H9 (cell line): ENCODE results near the gene ITGB6. TPM values are rescaled to one million over a fixed set of nuclear protein-coding genes. Genes with fewer than 3 reads are reported as not detected.

ENCODE experiments used
- DNase-seq: peaks from one replicate; pipeline ENCODE4 v3.0.0-alpha.2; 2017
- H2AFZ ChIP-seq: one replicate; pipeline ENCODE4 v1.6.1; 2013; ENCODE audit warnings: mild to moderate bottlenecking, low read length, control low read depth, moderate library complexity
- H2AK5ac ChIP-seq: 2 replicates; pipeline ENCODE4 v1.6.1; 2013; ENCODE audit warnings: low read length, control low read depth, mixed read lengths; ENCODE audit not compliant: insufficient read length
- H2BK120ac ChIP-seq: one replicate; pipeline ENCODE4 v1.6.1; 2013; ENCODE audit warnings: low read depth, mild to moderate bottlenecking, low read length, control low read depth, inconsistent platforms; ENCODE audit not compliant: poor library complexity, severe bottlenecking
- H2BK12ac ChIP-seq: 2 replicates; pipeline ENCODE4 v1.6.1; 2013; ENCODE audit warnings: low read length, control low read depth, mixed read lengths, low read depth; ENCODE audit not compliant: insufficient read length
- H2BK15ac ChIP-seq: 2 replicates; pipeline ENCODE4 v1.6.1; 2013; ENCODE audit warnings: low read depth, low read length, control low read depth
- H2BK20ac ChIP-seq: one replicate; pipeline ENCODE4 v1.6.1; 2013; ENCODE audit warnings: low read depth, mild to moderate bottlenecking, low read length, control low read depth, inconsistent platforms; ENCODE audit not compliant: poor library complexity, severe bottlenecking
- H2BK5ac ChIP-seq: 2 replicates; pipeline ENCODE4 v1.6.1; 2013; ENCODE audit warnings: low read length, control low read depth, mixed read lengths; ENCODE audit not compliant: insufficient read length
- H3K14ac ChIP-seq: 2 replicates; pipeline ENCODE4 v1.6.1; 2013; ENCODE audit warnings: low read length, control low read depth; ENCODE audit not compliant: insufficient read depth
- H3K18ac ChIP-seq: 2 replicates; pipeline ENCODE4 v1.6.1; 2013; ENCODE audit warnings: low read depth, mild to moderate bottlenecking, mixed read lengths, low read length, control low read depth; ENCODE audit not compliant: insufficient read length
- H3K23ac ChIP-seq: 2 replicates; pipeline ENCODE4 v1.6.1; 2013; ENCODE audit warnings: low read length, control low read depth, mixed read lengths, low read depth; ENCODE audit not compliant: insufficient read length
- H3K23me2 ChIP-seq: 2 replicates; pipeline ENCODE4 v1.6.1; 2013; ENCODE audit warnings: low read depth, mild to moderate bottlenecking, mixed read lengths, low read length, control low read depth; ENCODE audit not compliant: insufficient read length, poor library complexity, severe bottlenecking
- H3K27ac ChIP-seq: 2 replicates; pipeline ENCODE4 v1.5.1; 2013; ENCODE audit warnings: low read length, control low read depth, mixed read lengths, low read depth; ENCODE audit not compliant: insufficient read length
- H3K27me3 ChIP-seq: 2 replicates; pipeline ENCODE4 v1.6.1; 2013; ENCODE audit warnings: low read length, control low read depth, inconsistent platforms; ENCODE audit not compliant: insufficient read depth
- H3K4ac ChIP-seq: 2 replicates; pipeline ENCODE4 v1.6.1; 2013; ENCODE audit warnings: low read depth, mild to moderate bottlenecking, control low read depth, inconsistent platforms, low read length, moderate library complexity
- H3K4me1 ChIP-seq: 2 replicates; pipeline ENCODE4 v1.6.1; 2013; ENCODE audit warnings: low read length, control low read depth, inconsistent platforms; ENCODE audit not compliant: insufficient read depth
- H3K4me2 ChIP-seq: 2 replicates; pipeline ENCODE4 v1.6.1; 2013; ENCODE audit warnings: low read length, control low read depth, mixed read lengths; ENCODE audit not compliant: insufficient read length, insufficient read depth
- H3K56ac ChIP-seq: 2 replicates; pipeline ENCODE4 v1.6.1; 2013; ENCODE audit warnings: low read depth, mild to moderate bottlenecking, mixed read lengths, low read length, control low read depth; ENCODE audit not compliant: insufficient read length
- H3K79me1 ChIP-seq: 2 replicates; pipeline ENCODE4 v1.6.1; 2013; ENCODE audit warnings: low read depth, mild to moderate bottlenecking, moderate library complexity, low read length, control low read depth, inconsistent platforms; ENCODE audit not compliant: insufficient read depth, poor library complexity, severe bottlenecking
- H3K79me2 ChIP-seq: 2 replicates; pipeline ENCODE4 v1.6.1; 2013; ENCODE audit warnings: low read length, control low read depth, inconsistent platforms; ENCODE audit not compliant: insufficient read depth
- H3K9ac ChIP-seq: 2 replicates; pipeline ENCODE4 v1.6.1; 2013; ENCODE audit warnings: low read length, control low read depth, mixed read lengths; ENCODE audit not compliant: insufficient read length; ENCODE audit errors: extremely low read depth
- H3K9me3 ChIP-seq: one replicate; pipeline ENCODE4 v1.6.1; 2013; ENCODE audit warnings: low read depth, low read length, inconsistent platforms; ENCODE audit not compliant: control insufficient read depth
- H3T11ph ChIP-seq: one replicate; pipeline ENCODE4 v1.6.1; 2013; ENCODE audit warnings: mild to moderate bottlenecking, low read length, control low read depth, inconsistent platforms
- H4K20me1 ChIP-seq: one replicate; pipeline ENCODE4 v1.6.1; 2013; ENCODE audit not compliant: control insufficient read depth, insufficient read length, insufficient read depth
- H4K5ac ChIP-seq: 2 replicates; pipeline ENCODE4 v1.6.1; 2013; ENCODE audit warnings: low read depth, mild to moderate bottlenecking, mixed read lengths, low read length, control low read depth; ENCODE audit not compliant: insufficient read length
- H4K8ac ChIP-seq: replicated peaks from 2 replicates; pipeline ENCODE4 v1.6.1; 2013; ENCODE audit warnings: low read length, control low read depth, mixed read lengths, low read depth; ENCODE audit not compliant: insufficient read length
- H4K91ac ChIP-seq: 2 replicates; pipeline ENCODE4 v1.6.1; 2013; ENCODE audit warnings: low read depth, mild to moderate bottlenecking, moderate library complexity, mixed read lengths, low read length, control low read depth; ENCODE audit not compliant: insufficient read length
- H3K27ac Mint-ChIP-seq, 3 experiments: 2 replicates in 2 of 3; 3 replicates in 1 of 3; pipeline ENCODE4 v1.8.0; 2020 to 2021; ENCODE audit warnings: mixed read lengths in 3 of 3, mild to moderate bottlenecking in 1 of 3, moderate library complexity in 1 of 3
- H3K27me3 Mint-ChIP-seq: 2 replicates; pipeline ENCODE4 v1.8.0; 2021; ENCODE audit warnings: low read depth, mild to moderate bottlenecking, moderate library complexity, mixed read lengths
- H3K36me3 Mint-ChIP-seq, 3 experiments: 2 replicates in 2 of 3; 3 replicates in 1 of 3; pipeline ENCODE4 v1.8.0; 2020 to 2021; ENCODE audit warnings: low read depth in 3 of 3, mixed read lengths in 3 of 3; ENCODE audit not compliant: insufficient read depth in 1 of 3
- H3K4me1 Mint-ChIP-seq, 2 experiments: 2 replicates each; pipeline ENCODE4 v1.8.0; 2020; ENCODE audit warnings: mixed read lengths in 2 of 2
- H3K4me3 Mint-ChIP-seq, 2 experiments: 2 replicates in 1 of 2; 3 replicates in 1 of 2; pipeline ENCODE4 v1.8.0; 2020 to 2021; ENCODE audit warnings: mild to moderate bottlenecking in 2 of 2, mixed read lengths in 2 of 2, moderate library complexity in 1 of 2
- H3K9me3 Mint-ChIP-seq, 2 experiments: 2 replicates in 1 of 2; 3 replicates in 1 of 2; pipeline ENCODE4 v1.8.0; 2020; ENCODE audit warnings: mild to moderate bottlenecking in 2 of 2, mixed read lengths in 2 of 2, moderate library complexity in 1 of 2
- CTCF ChIP-seq: fragments of 200-600 bp; sonication (generic); conservative IDR thresholded peaks from 3 replicates; pipeline ENCODE4 v1.8.0; 2021; ENCODE audit warnings: antibody characterized with exemption, mild to moderate bottlenecking
- WGBS: extraction: QIAGEN DNeasy Blood & Tissue Kit; methylation state at CpG from one replicate; pipeline ENCODE4 v1.1.7; 2013; ENCODE audit warnings: missing lambda C conversion rate, low lambda C conversion rate, mixed read lengths; ENCODE audit not compliant: insufficient read length; ENCODE audit errors: extremely low coverage; 5-methylcytosine and 5-hydroxymethylcytosine counted together
- total RNA-seq: library from RNA; stranded (reverse); gene quantifications from 2 replicates; pipeline ENCODE4 v1.2.1, GENCODE V29; 2021

Gene ITGB6
- total RNA-seq, 1 experiment from 2014 or later: not detected

DNA sequence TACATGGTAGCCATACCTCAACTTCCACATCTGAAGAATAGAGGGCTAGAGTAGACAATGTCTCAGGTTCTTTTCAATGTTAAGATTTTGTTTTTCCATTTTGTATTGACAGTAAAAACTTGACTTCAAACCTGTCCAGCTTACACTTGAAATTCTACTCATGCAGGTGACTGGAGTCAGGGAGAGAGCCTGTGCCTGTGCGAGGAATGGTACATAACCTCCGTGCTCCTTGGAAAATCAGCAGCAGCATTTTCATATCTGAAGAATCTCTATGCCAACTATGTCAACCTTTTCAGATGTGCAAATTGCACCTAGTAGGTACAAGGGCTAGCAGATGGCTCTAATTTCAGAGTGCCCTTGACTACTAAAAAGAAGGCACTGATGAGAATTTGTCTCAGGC, 139.8 kb downstream of the ITGB6 start:
- peaks cover 0 to 14% (median 9%) of the 10 kb centered on the region in 3 experiments; a peak in 4 of 7 replicates for H3K36me3 Mint-ChIP-seq
- TF ChIP-seq CTCF: no peak
- Histone ChIP-seq H3K23me2 (peaks cover 14% of the 10 kb centered on the region), H3K4ac (no peak overlapping the region), H3K14ac (no peak overlapping the region), H4K8ac (no peak overlapping the region), H3T11ph (no peak overlapping the region), H3K79me2 (no peaks in the 10 kb centered on the region), H2AFZ (no peak overlapping the region), H4K91ac (no peak overlapping the region), H4K20me1 (no peaks in the 10 kb centered on the region), H3K18ac (no peak overlapping the region), H3K9ac (no peak overlapping the region), H3K79me1 (no peaks in the 10 kb centered on the region), H2BK15ac (no peak overlapping the region), H2BK120ac (no peak overlapping the region), H3K4me2 (no peak overlapping the region), H2BK20ac (no peak overlapping the region), H3K4me1 (peaks cover 5% of the 10 kb centered on the region; the same call in 1 of the 2 replicates), H4K5ac (no peak overlapping the region), H3K9me3 (no peaks in the 10 kb centered on the region), H3K23ac (no peak overlapping the region), H2BK5ac (no peak overlapping the region), H2BK12ac (no peak overlapping the region), H3K27ac (no peak overlapping the region), H3K56ac (no peak overlapping the region), H3K27me3 (no peaks in the 10 kb centered on the region; the same call in 1 of the 2 replicates), H2AK5ac (no peak overlapping the region)
- no peaks in the 10 kb centered on the region; a peak in 1 of 5 replicates for H3K9me3 Mint-ChIP-seq
- no peak overlapping the region for H3K4me3 Mint-ChIP-seq
- WGBS: no CpG with 5 or more reads among the region's 2 CpGs
- peaks cover 26 to 35% of the 10 kb centered on the region in 2 experiments for H3K4me1 Mint-ChIP-seq
- DNase-seq: no peak
- peaks cover 70% of the 10 kb centered on the region for H3K27me3 Mint-ChIP-seq
- H3K27ac Mint-ChIP-seq: no peak overlapping the region
